CD4-positive, alpha-beta T cell treated with Interleukin-21 for 1 hour (primary cell): ENCODE results near the gene APOBEC3B.
A peak's percentile ranks its signal among the peaks of the same experiment; 100 is the strongest.
"Not testable (repeated sequence)": the region's sequence is repeated elsewhere in the genome, so short reads cannot be mapped to it uniquely, and the experiment has no call there.

Source experiments
- DNase-seq: peaks from one replicate; pipeline ENCODE4 v3.0.0-alpha.2; 2020

Gene APOBEC3B

DNA sequence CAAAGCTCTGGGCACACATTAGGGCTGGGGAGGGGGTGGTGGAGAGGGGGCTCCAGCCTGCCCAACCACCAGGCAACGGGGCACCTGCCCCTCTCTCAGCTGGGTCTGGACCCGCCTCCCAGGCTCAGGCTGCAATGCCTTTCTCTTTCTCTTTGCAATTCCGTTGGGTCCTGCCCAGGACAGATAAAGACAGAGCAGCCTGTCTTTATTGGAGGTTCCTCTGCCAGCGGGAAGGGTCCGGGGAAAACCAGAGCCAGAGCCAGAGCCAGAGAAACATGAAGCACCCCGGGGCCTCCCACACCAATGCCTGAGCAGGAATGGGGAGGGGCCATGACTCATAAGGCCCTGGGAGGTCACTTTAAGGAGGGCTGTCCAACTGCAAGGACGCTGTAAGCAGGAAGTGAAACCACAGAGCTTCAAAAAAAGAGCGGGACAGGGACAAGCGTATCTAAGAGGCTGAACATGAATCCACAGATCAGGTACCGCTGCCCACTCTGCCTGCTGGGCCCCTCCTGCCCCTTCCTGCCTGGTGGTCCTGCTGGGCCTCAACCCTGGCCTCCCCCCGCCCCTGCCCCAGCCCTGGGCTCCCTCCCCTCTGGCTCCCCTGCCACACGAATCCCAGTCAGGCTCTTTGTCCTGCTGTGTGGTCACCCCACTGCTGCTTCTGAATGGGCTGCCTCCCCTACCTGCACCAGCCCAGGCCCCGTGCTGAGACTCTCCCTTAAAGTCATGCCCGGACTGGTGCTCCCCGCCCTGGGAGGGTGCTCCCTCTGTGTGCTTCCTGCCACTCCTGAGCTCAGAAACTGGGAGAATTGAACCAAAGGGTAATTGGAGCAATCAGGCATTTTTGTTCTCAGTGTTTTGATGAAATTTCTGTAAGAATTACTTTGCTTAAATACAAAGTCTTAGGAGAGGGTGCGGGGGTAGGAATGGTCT, at the start of gene APOBEC3B:
Gene APOBEC3B, plus strand, starts transcription at position 356 of the 936 bp plus-strand sequence. Its CDS starts 107 bp downstream, at position 463.
- peak; percentile 81 for DNase-seq

- DNase-seq: no peak
Measured at GRCh38 chr22:38935023-38935422, 47.1 kb upstream of the APOBEC3B start.

- DNase-seq: no peak
Measured at GRCh38 chr22:38935616-38936015, 46.5 kb upstream of the APOBEC3B start.

- no peak for DNase-seq
Measured at GRCh38 chr22:38936562-38936961, 45.6 kb upstream of the APOBEC3B start.

- DNase-seq: no peak
Measured at GRCh38 chr22:38937036-38937435, 45.1 kb upstream of the APOBEC3B start.

DNA sequence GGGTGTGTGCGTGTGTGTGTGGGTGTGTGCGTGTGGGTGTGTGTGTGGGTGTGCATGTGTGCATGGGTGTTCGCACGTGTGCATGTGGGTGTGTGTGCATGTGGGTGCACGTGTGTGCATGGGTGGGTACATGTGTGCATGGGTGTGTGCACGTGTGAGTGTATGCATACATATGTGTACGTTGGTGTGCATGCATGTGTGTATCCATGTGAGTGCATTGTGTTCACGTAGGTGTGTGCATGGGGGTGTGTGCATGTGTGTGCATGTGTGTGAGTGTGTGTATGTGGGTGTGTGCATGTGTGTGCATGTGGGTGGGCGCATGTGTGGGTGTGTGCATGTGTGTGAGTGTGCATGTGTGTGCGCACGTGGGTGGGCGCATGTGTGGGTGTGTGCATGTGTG, 44.6 kb upstream of the APOBEC3B start:
- no peak for DNase-seq

DNA sequence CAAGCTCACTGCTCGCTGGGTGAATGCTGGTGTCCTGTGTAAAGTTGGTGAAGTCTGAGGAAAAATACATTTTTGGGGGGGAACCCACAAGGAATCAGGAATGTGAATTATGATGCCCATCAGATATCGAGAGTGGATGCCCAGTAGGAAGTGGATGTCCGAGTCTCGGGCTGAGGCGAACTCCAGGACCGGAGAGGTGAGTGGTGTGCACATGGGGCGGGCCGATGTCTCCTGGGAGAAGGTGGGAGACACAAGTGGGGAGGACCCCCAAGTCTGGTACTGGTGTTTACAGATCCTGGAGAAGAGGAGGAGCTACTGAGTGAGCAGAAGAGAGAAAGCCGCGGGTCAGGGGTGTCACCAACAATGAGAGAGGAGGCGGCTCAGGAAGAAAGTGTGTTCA, 43.9 kb upstream of the APOBEC3B start:
- no peak for DNase-seq

DNA sequence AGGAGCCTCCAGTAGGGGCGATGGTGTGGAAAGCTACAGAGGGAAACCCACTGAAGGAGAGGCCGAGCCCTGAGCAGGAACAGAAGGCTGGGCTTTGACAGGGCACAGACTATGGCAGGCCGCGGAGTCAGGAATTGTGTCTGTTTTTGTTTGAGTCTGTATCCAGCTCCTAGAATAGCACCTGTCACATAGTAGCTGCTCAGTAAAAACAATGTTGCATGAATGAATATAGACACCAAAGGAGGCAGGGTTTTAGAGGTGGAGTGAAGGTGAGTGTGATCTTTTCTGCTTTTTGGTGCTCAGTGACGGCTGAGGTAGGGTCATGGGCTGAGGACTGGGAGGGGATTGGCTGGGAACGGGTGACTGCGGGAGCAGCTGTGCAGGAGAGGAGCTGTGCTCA, 43.2 kb upstream of the APOBEC3B start:
- no peak for DNase-seq

- no peak for DNase-seq
Measured at GRCh38 chr22:38940811-38941384, 41.2 kb upstream of the APOBEC3B start.

GRCh38 chr22:38941488-38941987, 40.6 kb upstream of the APOBEC3B start:
- peak; percentile 40 for DNase-seq

GRCh38 chr22:38942702-38943101, 39.4 kb upstream of the APOBEC3B start:
- DNase-seq: no peak

DNA sequence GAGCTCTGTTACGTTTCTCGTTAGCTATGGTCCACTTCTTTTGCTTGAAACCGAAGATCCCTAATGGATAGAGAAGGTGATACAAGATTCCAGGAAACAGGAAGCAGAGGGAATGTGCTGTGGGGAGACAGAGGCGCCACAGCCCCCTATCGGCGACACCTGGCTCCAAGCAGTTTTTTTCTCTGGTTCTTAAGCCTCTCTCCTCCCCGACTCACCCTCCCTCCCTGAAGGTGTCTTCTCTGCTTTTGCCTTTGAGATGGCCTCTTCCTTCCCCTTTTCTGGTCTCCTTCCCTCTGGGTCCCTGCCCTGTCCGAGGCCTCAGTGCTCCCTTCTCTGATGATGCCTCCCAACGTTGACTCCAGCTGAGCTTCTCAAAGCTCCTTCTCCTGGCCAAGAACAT, 38.9 kb upstream of the APOBEC3B start:
- no peak for DNase-seq

DNA sequence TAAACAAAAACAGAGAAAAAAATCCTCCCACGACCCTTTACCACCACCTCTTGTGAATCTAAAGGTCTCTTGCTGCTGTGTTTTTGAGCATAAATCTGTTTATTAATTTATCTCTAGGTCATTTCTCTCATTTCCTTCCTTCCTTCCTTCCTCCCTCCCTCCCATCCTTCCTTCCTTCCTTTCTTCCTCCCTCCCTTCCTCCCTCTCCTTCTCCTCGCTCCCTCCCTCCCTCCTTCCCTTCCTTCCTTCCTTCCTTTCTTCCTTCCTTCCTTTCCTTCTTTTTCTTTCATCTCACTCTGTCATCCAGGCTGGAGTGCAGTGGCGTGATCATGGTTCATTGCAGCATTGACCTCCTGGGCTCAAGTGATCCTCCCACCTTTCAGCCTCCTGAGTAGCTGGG, 38.3 kb upstream of the APOBEC3B start:
- no peak for DNase-seq

DNA sequence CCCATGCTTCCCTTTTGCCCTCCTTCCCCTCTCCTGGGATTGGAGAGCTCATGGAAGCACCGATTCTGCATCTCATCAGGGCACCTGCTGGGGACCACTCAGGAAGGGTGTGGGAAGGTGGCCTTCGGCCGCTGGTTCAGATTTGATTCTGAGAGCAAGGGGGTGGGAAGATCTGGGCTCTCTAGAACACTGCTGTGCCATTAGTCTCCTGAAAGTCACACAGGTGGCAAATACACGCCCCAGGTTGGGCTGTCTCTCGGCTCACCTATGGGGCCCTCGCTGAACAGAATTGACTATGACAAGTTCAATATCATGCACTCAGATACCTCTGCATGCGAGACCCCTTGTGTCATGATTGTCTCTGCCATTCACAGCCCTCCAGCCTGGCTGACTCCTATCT, 37.5 kb upstream of the APOBEC3B start:
- no peak for DNase-seq

DNA sequence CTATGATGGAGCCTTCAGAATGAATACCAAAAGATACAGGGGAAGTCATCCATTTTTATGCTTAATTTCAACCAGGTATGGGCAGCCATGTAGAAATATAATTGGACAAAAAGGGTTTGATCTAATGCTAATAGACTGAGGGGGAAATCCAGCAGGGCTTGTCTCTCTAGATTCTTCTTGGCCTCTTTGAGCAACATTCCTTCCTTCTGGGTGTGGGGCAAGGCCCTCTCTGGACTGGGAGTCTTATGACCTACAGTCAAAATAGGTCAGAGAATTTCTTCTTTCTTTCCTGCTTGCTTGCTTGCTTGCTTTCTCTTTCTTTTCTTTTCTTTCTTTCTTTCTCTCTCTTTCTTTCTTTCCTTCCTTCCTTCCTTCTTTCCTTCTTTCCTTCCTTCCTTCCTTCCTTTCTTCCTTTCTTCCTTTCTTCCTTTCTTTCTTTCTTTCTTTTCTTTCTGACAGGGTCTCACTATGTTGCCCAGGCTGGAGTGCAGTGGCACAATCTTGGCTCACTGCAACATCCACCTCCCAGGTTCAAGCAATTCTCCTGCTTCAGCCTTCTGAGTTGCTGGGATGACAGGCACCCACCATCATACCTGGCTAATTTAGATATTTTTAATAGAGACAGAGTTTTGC, 36.3 kb upstream of the APOBEC3B start:
- not testable (repeated sequence) for DNase-seq

GRCh38 chr22:38946771-38947170, 35.4 kb upstream of the APOBEC3B start:
- DNase-seq: no peak

DNA sequence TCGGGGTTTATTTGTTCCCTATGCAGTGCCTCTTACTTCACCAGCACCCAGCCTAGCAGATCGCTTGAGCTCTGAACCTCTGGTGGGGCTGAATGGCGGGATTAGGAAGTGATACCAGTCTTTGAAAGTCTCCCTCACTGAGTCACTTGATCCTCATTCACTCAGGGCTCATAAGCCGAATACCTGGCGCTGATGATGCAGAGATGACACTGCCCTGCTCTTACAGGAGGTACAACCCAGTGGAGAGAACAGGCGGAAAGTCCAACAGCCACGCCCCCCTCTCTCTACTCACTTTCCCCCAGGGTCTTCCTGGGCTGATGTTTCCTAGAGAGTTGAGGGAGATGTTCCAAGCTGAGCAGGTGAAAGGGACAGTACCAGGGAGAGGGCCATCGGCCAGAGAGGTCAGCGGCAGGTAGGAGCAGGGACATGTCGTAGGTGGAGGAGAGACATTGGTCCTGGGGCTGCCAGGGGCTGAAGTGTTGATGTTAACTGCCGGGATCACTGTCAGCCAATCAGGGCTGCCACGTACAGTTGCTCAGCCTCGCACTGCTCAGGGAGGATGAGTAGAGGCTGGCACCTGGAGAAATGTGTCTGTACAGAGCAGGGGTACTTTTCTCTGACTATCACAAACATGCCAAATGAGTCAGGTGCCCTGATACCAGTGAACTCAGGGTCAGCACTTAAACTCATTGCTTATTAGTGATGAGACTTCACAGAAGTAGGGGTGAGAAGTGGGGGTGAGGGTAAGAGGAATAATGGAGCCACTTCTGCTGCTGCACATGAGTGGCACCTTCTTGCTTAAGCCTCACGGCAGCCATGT, 34.6 kb upstream of the APOBEC3B start:
- DNase-seq: no peak

DNA sequence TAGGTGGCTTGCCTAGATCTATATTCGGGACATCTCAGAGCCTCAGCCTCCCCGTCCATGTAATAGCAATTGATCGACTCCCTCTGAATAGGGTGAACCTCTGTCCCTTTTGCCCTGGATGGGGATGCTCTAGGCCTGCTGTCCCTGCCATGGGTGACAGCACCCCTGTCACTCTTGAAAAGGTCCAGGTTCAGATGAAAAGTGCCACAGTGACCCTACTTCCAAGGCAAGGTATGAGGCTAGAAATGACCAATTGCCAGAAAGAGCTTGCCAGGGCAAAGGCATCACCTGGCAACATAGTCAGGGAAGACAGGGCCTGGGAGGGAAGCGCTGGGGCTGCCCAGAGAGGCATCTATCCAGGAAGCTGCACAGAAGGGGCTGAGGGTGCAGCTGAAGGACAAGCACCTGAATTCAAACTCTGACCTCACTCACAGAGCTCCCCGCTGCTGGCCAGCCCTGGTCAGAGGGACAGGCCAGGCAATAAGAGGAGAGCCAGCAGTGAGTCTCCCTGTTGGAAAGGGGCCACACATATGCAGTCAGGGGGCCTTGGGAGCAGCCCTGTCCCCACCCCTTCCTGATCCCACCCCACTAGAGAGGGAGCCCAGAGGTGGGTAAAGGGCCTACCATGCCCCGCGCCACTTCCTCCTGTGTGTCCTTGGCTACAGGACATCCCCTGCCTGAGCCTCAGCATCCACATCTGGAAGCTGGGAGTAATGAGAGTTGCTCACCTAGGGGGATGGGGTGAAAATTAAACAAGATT, 33.8 kb upstream of the APOBEC3B start:
- DNase-seq: no peak

GRCh38 chr22:38949889-38950405, 32.2 kb upstream of the APOBEC3B start:
- no peak for DNase-seq

- no peak for DNase-seq
Measured at GRCh38 chr22:38950527-38951295, 31.4 kb upstream of the APOBEC3B start.

GRCh38 chr22:38951734-38952133, 30.4 kb upstream of the APOBEC3B start:
- no peak for DNase-seq
